KMS-11 (cell line): Measurements from ENCODE around the gene FAM107B.

Experiments used
- H2AFZ ChIP-seq: fragments of 200-600 bp; sonication (generic); 2 replicates; pipeline ENCODE4 v1.6.1; 2016; ENCODE audit warnings: antibody characterized with exemption, mixed run types, low read depth
- H3K27ac ChIP-seq: fragments of 200-600 bp; sonication (generic); 2 replicates; pipeline ENCODE4 v1.6.1; 2016; ENCODE audit warnings: mild to moderate bottlenecking, mixed run types
- H3K27me3 ChIP-seq: fragments of 200-600 bp; sonication (generic); 2 replicates; pipeline ENCODE4 v1.6.1; 2017; ENCODE audit warnings: mild to moderate bottlenecking, low read depth, mixed run types, moderate library complexity; ENCODE audit not compliant: insufficient read depth
- H3K36me3 ChIP-seq: fragments of 200-600 bp; sonication (generic); 2 replicates; pipeline ENCODE4 v1.6.1; 2017; ENCODE audit warnings: mild to moderate bottlenecking, mixed run types; ENCODE audit not compliant: insufficient read depth
- H3K4me1 ChIP-seq: fragments of 200-600 bp; sonication (generic); 2 replicates; pipeline ENCODE4 v1.6.1; 2016; ENCODE audit warnings: mild to moderate bottlenecking, low read depth, mixed run types; ENCODE audit not compliant: poor library complexity, severe bottlenecking
- H3K4me2 ChIP-seq: fragments of 200-600 bp; sonication (generic); 2 replicates; pipeline ENCODE4 v1.7.0; 2016; ENCODE audit warnings: mild to moderate bottlenecking, mixed run types
- H3K4me3 ChIP-seq: fragments of 200-600 bp; sonication (generic); IDR thresholded peaks from 2 replicates; pipeline ENCODE4 v1.6.1; 2017; ENCODE audit warnings: low read depth, low read length, mixed read lengths; ENCODE audit not compliant: insufficient read depth
- H3K79me2 ChIP-seq: fragments of 200-600 bp; sonication (generic); 2 replicates; pipeline ENCODE4 v1.6.1; 2016; ENCODE audit warnings: low read depth, mixed run types; ENCODE audit not compliant: insufficient read depth
- H3K9ac ChIP-seq: fragments of 200-600 bp; sonication (generic); 2 replicates; pipeline ENCODE4 v1.6.1; 2016; ENCODE audit warnings: mild to moderate bottlenecking, mixed run types
- H4K20me1 ChIP-seq: fragments of 200-600 bp; sonication (generic); 2 replicates; pipeline ENCODE4 v1.6.1; 2016; ENCODE audit warnings: mild to moderate bottlenecking, mixed run types; ENCODE audit not compliant: insufficient read depth
- TF ChIP-seq, protein P1 (sequence below): fragments of 200-600 bp; sonication (generic); conservative IDR thresholded peaks from 2 replicates; pipeline ENCODE4 v1.6.1; 2017; ENCODE audit warnings: low read depth, mild to moderate bottlenecking, antibody characterized with exemption, low read length, moderate library complexity, mixed read lengths

Gene FAM107B

DNA sequence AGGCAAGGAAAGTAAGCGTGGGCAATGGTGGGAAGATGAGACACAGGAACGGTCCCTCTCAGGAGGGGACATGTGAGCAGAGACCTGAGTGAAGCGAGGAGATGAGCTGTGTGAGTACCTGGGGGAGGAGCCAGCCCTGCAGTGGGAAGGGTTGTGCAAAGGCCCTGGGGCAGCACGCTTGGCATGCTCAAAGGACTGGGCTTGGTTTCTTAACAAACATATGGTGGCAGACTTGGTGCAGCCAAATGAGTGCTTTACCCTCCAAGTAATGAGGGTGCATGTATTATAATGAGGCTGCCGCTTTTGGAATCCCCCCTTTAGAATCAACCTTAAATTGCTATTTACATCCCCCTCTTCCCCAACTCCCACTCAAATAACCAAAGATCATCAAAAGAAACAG is 291.3 kb downstream of the FAM107B start:
- Histone ChIP-seq H3K4me3 (no peak overlapping the region), H3K36me3 (no peaks in the 10 kb centered on the region), H3K79me2 (no peaks in the 10 kb centered on the region), H3K9ac (no peak overlapping the region), H3K4me2 (no peak overlapping the region), H4K20me1 (no peaks in the 10 kb centered on the region), H2AFZ (no peak overlapping the region), H3K4me1 (no peaks in the 10 kb centered on the region), H3K27me3 (no peaks in the 10 kb centered on the region), H3K27ac (no peak overlapping the region)
- TF ChIP-seq, protein P1, sequence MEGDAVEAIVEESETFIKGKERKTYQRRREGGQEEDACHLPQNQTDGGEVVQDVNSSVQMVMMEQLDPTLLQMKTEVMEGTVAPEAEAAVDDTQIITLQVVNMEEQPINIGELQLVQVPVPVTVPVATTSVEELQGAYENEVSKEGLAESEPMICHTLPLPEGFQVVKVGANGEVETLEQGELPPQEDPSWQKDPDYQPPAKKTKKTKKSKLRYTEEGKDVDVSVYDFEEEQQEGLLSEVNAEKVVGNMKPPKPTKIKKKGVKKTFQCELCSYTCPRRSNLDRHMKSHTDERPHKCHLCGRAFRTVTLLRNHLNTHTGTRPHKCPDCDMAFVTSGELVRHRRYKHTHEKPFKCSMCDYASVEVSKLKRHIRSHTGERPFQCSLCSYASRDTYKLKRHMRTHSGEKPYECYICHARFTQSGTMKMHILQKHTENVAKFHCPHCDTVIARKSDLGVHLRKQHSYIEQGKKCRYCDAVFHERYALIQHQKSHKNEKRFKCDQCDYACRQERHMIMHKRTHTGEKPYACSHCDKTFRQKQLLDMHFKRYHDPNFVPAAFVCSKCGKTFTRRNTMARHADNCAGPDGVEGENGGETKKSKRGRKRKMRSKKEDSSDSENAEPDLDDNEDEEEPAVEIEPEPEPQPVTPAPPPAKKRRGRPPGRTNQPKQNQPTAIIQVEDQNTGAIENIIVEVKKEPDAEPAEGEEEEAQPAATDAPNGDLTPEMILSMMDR: no peak

DNA sequence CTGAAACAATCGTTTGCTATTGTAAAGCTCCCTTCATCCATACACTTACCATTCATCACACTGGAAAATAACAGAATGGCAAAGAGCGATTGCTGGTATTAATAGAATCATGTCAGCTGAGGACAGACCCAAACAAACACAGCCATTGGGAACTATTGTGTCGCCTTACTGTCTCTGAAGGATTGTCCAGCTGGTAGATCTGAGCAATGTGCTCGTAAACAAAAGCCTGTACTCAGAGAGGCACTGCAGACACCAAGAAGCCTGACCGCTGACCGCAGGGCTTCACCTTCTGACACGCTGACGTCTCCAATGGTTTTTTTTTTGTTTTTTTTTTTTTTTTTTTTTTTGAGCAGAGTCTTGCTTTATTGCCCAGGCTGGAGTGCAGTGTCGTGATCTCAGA is 292.9 kb downstream of the FAM107B start:
- no peaks in the 10 kb centered on the region for H4K20me1 ChIP-seq
- TF ChIP-seq, protein P1: no peak
- no peak overlapping the region for H2AFZ ChIP-seq
- H3K4me1 ChIP-seq: no peaks in the 10 kb centered on the region
- H3K27ac ChIP-seq: no peak overlapping the region
- no peaks in the 10 kb centered on the region for H3K36me3 ChIP-seq
- H3K9ac ChIP-seq: no peak overlapping the region
- H3K4me3 ChIP-seq: no peak overlapping the region
- H3K27me3 ChIP-seq: no peaks in the 10 kb centered on the region
- no peak overlapping the region for H3K4me2 ChIP-seq
- H3K79me2 ChIP-seq: no peaks in the 10 kb centered on the region

DNA sequence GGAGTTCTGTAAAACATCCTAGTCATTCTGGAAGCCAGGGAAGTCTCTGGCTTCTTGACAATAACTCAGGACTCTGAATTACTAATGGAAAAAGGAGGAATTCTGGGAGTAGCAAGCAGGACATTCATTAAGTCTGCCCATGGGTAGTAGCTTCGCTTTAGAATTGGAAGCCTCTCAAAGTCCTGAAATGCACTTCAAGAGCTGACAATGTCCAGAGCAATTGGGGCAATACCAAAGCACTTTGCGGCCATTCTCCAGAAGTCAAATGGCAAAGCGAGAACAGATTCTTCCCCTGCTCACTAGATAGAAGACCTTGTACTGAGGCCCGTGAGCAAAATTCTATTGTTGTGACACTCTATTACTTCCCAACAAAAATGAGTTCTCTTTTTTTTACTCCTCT is 293.7 kb downstream of the FAM107B start:
- Histone ChIP-seq H3K9ac (no peak overlapping the region), H3K4me3 (no peak overlapping the region), H3K4me2 (no peak overlapping the region), H3K27ac (no peak overlapping the region), H3K36me3 (no peaks in the 10 kb centered on the region), H3K27me3 (no peaks in the 10 kb centered on the region), H4K20me1 (no peaks in the 10 kb centered on the region), H2AFZ (no peak overlapping the region), H3K4me1 (no peaks in the 10 kb centered on the region), H3K79me2 (no peaks in the 10 kb centered on the region)
- TF ChIP-seq, protein P1: no peak

DNA sequence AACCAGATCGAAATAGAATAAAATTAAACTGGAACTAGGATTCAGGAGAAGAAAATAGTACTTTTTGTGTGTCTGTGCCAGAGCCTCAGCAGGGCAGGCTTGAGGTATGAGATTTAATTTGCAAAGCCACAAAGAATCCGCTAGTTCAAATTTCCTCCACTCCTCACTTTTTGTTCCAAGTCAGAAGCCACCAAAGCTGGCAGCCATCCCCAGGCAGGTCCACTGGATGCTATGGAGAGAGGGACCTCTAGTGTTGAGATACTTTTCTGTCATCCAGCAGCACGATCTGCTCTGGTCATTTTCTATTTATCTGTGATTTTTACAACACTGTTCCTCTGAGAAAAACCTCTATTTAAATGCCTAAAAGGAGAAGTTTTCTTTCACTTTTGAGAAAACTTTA is 296.1 kb downstream of the FAM107B start:
- H3K36me3 ChIP-seq: no peaks in the 10 kb centered on the region
- no peak overlapping the region for H3K9ac ChIP-seq
- no peak overlapping the region for H3K4me2 ChIP-seq
- H3K27ac ChIP-seq: no peak overlapping the region
- no peak overlapping the region for H3K4me3 ChIP-seq
- H3K4me1 ChIP-seq: peaks cover 4% of the 10 kb centered on the region
- H3K27me3 ChIP-seq: no peaks in the 10 kb centered on the region
- TF ChIP-seq, protein P1: 0 out of 2 replicates have a peak, but pooled peaks have one; percentile 13
- H3K79me2 ChIP-seq: no peaks in the 10 kb centered on the region
- H2AFZ ChIP-seq: no peak overlapping the region
- no peaks in the 10 kb centered on the region for H4K20me1 ChIP-seq

DNA sequence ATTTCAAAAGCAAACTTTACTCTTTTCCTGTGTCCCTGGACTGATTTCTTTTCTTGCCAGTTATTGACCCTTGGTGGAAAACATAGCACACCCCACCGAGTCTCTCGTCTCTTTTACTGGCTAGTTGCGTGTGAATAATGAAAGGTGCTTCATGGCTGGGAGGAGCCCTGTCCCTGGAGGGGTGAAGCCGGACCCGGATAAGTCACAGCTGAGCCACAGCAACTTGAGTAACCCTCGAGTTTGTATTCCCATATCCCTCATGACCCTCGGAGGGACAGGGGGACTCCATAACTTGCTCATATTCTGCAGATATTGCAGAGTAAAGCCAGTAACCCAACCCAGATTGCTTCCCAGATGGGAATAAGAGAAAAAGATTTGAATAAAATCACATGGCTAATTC is 296.5 kb downstream of the FAM107B start:
- Histone ChIP-seq H3K27ac (no peak overlapping the region), H2AFZ (no peak overlapping the region), H3K27me3 (no peaks in the 10 kb centered on the region)

More for the DNA sequence above, 296.5 kb downstream of the FAM107B start:
- H3K36me3 ChIP-seq: no peaks in the 10 kb centered on the region
- H4K20me1 ChIP-seq: no peaks in the 10 kb centered on the region
- peaks cover 4% of the 10 kb centered on the region for H3K4me1 ChIP-seq
- H3K4me2 ChIP-seq: no peak overlapping the region
- H3K4me3 ChIP-seq: no peak overlapping the region
- H3K9ac ChIP-seq: no peak overlapping the region
- no peaks in the 10 kb centered on the region for H3K79me2 ChIP-seq
- TF ChIP-seq, protein P1: no peak
